ENCODE data around the gene PPTC7.

DNA sequence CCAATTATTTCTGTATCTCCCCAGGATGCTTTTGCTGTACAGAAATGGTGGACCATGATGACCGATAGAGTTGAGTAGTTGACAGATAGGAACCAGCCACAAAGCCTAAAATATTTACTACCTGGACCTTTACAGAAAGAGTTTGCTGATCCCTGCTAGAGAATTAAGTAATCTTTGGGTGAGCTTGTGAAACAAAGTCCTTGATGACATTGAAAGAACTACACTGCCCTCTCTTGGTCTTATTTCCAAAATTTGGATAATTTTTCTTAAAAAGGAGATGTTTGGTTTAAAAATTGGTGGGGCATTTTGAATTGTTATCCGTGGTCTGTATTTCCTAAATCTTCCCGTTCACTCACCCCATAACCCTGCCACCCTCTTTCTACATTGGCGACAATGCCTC lies 17.1 kb upstream of the PPTC7 start:
- TF ChIP-seq POLR2A (IDR thresholded peaks at IDR 0.05; ENCODE audit: low read length) (no peak), GATA1 (IDR thresholded peaks at IDR 0.05; ENCODE audit: low read depth, low read length) (no peak)
